Measurements from ENCODE around the gene SGTB.
"Not testable (repeated sequence)": the region's sequence is repeated elsewhere in the genome, so short reads cannot be mapped to it uniquely, and the experiment has no call there.

SGTB gene

DNA sequence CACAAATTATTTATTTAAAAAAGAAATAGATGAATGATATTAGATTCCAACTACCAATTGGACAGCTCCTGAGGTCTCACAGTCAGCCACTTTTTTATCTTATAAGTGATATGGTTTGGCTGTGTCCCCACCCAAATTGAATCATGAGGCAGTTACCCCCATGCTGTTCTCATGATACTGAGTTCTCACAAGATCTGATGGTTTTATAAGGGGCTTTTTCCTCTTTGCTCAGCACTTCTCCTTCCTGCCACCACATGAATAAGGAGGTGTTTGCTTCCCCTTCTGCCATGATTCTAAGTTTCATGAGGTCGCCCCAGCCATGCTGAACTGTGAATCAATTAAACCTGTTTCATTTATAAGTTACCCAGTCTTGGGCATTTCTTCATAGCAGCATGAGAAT, 13.0 kb upstream of the SGTB start:
- TF ChIP-seq ZFX (IDR thresholded peaks at IDR 0.05; ENCODE audit: borderline replicate concordance), result no peak
- TF ChIP-seq, protein P1, sequence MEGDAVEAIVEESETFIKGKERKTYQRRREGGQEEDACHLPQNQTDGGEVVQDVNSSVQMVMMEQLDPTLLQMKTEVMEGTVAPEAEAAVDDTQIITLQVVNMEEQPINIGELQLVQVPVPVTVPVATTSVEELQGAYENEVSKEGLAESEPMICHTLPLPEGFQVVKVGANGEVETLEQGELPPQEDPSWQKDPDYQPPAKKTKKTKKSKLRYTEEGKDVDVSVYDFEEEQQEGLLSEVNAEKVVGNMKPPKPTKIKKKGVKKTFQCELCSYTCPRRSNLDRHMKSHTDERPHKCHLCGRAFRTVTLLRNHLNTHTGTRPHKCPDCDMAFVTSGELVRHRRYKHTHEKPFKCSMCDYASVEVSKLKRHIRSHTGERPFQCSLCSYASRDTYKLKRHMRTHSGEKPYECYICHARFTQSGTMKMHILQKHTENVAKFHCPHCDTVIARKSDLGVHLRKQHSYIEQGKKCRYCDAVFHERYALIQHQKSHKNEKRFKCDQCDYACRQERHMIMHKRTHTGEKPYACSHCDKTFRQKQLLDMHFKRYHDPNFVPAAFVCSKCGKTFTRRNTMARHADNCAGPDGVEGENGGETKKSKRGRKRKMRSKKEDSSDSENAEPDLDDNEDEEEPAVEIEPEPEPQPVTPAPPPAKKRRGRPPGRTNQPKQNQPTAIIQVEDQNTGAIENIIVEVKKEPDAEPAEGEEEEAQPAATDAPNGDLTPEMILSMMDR (IDR thresholded peaks at IDR 0.05), result no peak
- no peak overlapping the region for H3K27ac ChIP-seq

DNA sequence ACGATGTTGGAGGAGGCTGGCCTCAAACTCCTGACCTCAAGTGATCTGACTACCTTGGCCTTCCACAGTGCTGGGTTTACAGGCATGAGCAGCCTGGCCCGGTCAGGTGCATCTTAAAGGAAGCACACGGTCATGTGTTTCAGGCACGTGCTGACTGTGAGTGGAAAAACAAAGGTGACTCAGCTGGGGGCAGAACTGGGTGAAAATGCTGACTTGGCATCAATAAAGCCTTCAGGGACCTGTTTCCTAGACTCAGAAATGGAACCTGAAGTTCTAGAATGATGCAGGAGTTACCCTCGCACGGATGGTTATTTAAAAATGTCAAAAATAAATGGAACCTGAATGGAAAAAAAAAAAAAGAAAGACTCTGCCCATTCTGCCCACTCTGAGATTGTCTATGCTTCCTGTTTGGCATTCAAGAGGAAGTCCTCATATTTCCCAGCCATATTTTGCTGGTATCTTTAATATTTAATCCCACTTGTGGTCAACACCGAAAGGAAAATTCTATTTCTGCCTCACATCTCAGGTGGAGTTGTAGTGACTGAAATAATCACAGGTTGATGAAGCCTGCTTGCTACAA, 12.4 kb upstream of the SGTB start:
- not testable (repeated sequence) for H3K27ac ChIP-seq

DNA sequence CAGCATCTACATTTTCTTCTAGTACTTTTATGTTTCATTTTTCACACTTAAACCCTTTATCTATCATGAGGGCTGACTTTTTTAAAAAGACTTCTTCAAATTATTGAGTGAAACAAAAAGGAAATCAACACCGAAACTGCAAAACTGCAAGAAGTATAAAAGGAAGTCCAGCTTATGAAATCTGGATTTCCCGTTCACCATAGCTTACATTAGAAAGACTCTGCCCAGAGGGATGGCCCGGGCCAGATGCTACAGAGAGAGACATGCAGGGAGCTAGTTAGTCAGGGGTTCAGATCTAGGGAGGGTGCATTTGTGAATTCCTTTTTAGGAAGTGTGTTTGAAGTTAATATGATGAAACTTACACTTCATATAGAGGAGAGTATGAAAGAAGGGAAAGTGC, 10.1 kb upstream of the SGTB start:
- H3K27ac ChIP-seq, result not testable (repeated sequence)

DNA sequence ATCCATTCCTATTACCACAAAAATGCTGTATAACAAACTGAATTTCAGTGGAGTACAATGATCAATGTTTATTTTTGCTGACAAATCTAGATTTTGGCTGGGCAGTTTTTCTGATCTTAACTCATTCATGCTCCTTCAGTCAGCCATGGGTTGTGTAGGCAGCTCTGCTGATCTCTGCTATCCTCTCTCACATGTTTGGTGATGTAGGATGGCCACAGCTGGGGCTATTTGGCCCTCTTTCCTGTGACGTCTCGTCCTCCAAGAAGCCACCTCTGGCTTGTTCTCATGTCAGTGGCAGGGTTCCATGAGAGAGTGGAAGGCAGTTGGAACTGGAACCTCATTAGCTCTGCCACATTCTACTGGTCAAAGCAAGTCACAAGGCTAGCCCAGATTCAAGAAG, 9.0 kb upstream of the SGTB start:
- TF ChIP-seq ZFX (IDR thresholded peaks at IDR 0.05; ENCODE audit: borderline replicate concordance), result no peak
- TF ChIP-seq, protein P1 (IDR thresholded peaks at IDR 0.05), result no peak
- H3K27ac ChIP-seq, result no peak overlapping the region

DNA sequence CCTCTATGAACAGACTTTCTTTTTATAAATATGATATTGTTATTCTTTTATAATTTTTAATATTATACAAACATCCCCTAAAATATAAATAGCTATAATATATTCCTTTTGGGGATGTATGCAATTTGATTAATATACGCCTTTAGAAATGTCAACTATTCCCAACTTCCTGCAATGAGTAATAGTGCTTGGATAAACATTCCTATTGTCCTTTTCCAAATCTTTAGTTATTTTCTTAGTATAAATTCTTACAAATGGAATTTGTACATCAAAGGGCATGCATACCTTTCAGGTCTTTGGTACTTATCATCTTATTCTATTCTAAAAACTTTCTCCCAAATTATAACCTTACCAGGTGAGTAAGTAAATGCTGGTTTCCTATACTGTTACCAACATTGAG, 6.3 kb upstream of the SGTB start:
- TF ChIP-seq ZFX (IDR thresholded peaks at IDR 0.05; ENCODE audit: borderline replicate concordance), result no peak
- TF ChIP-seq, protein P1 (IDR thresholded peaks at IDR 0.05), result no peak
- no peak overlapping the region for H3K27ac ChIP-seq

DNA sequence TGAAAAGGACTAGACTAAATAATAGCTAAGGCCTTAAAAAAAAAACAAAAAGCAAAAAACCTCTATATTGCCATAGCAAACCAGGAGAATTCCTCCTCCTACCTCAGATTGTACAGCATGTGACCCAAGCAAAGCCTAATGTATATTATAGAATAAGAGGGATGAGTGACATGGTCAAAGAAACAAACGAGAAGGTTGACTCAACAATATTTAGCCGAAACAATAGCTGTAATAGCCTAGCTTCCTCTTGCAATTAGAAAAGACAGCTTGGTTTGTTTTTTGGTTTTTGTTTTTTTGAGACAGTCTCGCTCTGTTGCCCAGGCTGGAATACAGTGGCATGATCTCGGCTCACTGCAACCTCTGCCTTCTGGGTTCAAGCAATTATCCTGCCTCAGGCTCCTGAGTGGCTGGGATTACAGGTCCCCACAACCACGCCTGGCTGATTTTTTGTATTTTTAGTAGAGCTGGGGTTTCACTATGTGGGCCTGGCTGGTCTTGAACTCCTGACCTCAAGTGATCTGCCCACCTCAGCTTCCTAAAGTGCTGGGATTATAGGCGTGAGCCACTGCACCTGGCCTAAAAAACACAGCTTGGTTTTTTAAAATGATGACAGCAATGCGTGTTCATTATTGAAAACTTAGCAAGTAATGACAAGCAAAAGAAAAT, 5.7 kb upstream of the SGTB start:
- TF ChIP-seq, protein P1 (IDR thresholded peaks at IDR 0.05), result no peak
- no peak for TF ChIP-seq ZFX (IDR thresholded peaks at IDR 0.05; ENCODE audit: borderline replicate concordance)
- H3K27ac ChIP-seq, result no peak overlapping the region

DNA sequence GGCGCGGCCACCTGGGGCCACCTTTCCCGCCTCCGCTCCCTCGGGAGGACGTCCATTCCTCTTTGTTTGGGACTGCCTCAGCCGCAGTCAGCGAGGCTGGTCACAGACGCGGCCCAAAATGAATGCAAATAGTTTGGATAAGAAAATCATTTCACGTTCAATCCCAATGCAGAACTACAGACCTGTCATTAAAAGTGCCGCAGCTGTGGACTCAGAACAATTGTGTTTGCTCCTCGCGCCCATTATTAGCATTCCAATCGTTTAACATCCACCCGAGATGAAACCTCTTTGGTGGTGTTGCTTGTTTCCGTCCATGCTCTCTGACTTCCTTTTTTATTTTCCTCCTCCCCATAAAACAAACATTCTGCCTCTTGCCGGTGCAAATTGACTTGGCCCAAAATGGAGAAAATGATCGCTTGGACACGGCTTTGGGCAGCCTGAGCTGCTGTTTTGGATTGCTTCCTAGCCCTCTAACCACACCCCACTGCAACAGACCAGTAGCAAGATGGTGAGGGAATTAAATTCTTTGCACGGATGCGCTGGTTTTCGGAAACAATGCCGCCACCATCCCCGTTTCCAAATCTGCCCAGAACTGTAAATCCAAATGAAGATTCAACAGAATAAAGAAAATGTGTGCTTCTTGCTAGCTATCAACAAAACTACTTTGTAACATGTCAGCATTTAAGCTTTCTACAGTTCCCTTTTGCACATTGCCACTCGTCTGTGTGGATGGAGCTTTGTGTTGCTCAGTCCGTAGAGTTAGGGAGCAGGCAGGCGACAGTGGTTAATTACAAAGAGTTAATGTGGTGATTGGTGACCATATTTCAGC, 880 bp upstream of the SGTB start:
- H3K27ac ChIP-seq, result peak overlapping the region; percentile 79
- no peak for TF ChIP-seq ZFX (IDR thresholded peaks at IDR 0.05; ENCODE audit: borderline replicate concordance)
- TF ChIP-seq, protein P1 (IDR thresholded peaks at IDR 0.05), result no peak

DNA sequence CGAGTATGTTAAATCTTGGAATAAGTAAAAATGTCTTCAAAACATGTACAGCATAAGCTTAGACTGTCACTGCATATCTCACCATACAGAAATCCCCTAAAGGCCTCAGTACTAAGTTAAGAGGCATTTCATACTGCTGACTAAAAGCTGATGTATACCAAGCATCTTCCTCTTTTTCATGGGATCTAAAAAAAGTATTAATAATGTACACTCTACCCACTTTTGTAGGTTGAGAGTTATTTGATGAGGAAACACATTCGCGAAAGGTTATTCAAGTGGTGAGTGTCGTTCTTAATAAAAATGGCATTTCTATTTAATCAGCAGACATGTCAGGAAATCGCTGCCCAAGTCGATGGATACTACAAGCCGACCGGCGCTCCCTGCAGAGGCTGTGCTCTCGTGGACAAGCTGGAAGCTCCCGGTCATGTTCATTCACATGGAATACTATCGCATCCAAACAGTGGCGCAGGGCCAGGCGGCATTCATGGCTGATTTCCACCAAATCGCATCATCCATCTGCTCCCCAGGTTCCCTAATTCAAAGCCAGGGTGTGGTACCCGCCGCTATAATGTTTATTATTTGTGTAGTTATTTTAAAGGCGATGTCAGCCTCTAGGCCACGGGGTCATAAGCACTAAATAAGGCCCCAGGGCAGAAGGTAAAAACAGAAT, 724 bp downstream of the SGTB start:
- 0 out of 2 replicates have a peak overlapping the region, but pooled peaks have one; percentile 79 for H3K27ac ChIP-seq
- TF ChIP-seq, protein P1 (IDR thresholded peaks at IDR 0.05), result no peak
- no peak for TF ChIP-seq ZFX (IDR thresholded peaks at IDR 0.05; ENCODE audit: borderline replicate concordance)

Data from 22Rv1 (cell line).